Upper lobe of left lung (tissue), 6 donors: ENCODE measurements around the gene TTF2. TPM values are rescaled to one million over a fixed set of nuclear protein-coding genes. Genes with fewer than 3 reads are reported as not detected.
A peak's percentile ranks its signal among the peaks of the same experiment; 100 is the strongest.

Experiments
- ATAC-seq, 2 donors: fragments of 200-7000 bp; cut with Tn5 transposase; one replicate each; pipeline ENCODE4 v1.9.1; 2022; ENCODE audit warnings: mild to moderate bottlenecking in 2 of 2, moderate library complexity in 2 of 2; ENCODE audit not compliant: low FRiP score in 2 of 2
- DNase-seq, 2 donors: peaks; one replicate each; pipeline ENCODE4 v3.0.0-alpha.2; 2019 to 2020
- H3K27ac ChIP-seq, 4 donors: fragments of 200-600 bp; sonication (generic); one replicate each; pipeline ENCODE4 v1.5.1; 2016 to 2019
- H3K27me3 ChIP-seq, 4 donors: fragments of 200-600 bp; sonication (generic); one replicate each; pipeline ENCODE4 v1.5.1; 2017 to 2019
- H3K36me3 ChIP-seq, 4 donors: fragments of 200-600 bp; sonication (generic); one replicate each; pipeline ENCODE4 v1.5.1; 2016 to 2019
- H3K4me1 ChIP-seq, 4 donors: fragments of 200-600 bp; sonication (generic); one replicate each; pipeline ENCODE4 v1.5.1; 2018 to 2019
- H3K4me3 ChIP-seq, 4 donors: fragments of 200-600 bp; sonication (generic); one replicate each; pipeline ENCODE4 v1.5.1; 2017 to 2019; ENCODE audit warnings: mild to moderate bottlenecking in 2 of 4, moderate library complexity in 1 of 4
- H3K9me3 ChIP-seq, 4 donors: fragments of 200-600 bp; sonication (generic); one replicate each; pipeline ENCODE4 v1.5.1; 2018 to 2019
- EP300 ChIP-seq, 4 donors: sonication (generic); formaldehyde crosslinking; IDR thresholded peaks; one replicate each; pipeline ENCODE4 v1.5.1; 2017; ENCODE audit warnings: antibody characterized with exemption in 4 of 4, control low read depth in 2 of 4
- POLR2A ChIP-seq, 4 donors: fragments of 450-650 bp; IDR thresholded peaks; one replicate each; pipeline ENCODE4 v1.5.1; 2016 to 2017; ENCODE audit warnings: antibody characterized with exemption in 4 of 4, mild to moderate bottlenecking in 2 of 4
- POLR2AphosphoS5 ChIP-seq, 2 donors: sonication (generic); formaldehyde crosslinking; IDR thresholded peaks; one replicate each; pipeline ENCODE4 v1.5.1; 2017; ENCODE audit warnings: antibody characterized with exemption in 2 of 2
- WGBS, 2 donors: methylation state at CpG; one replicate each; pipeline ENCODE4 v1.1.5; 2017 to 2018; 5-methylcytosine and 5-hydroxymethylcytosine counted together
- total RNA-seq, 6 donors: library from RNA; depleted of rRNA in 4 of 6; stranded (reverse); fragments of >200 nt in 4 of 6; gene quantifications; one replicate each; pipeline versions ENCODE4 v1.1.0 to v1.2.1, GENCODE V29; 2016 to 2021
- TF ChIP-seq, protein P1 (sequence below), 6 experiments: fragments of 450-650 bp in 4 of 6; fragments of 200-600 bp in 2 of 6; sonication (generic) in 2 of 6; IDR thresholded peaks; one replicate each; pipeline ENCODE4 v1.5.1; 2016 to 2019; ENCODE audit warnings: antibody characterized with exemption in 6 of 6
- donor health status: DM: no; HTN: no; CAD: no; lungs with moderate emphysema.
- donor health status: DM: no; HTN: yes; CAD: no; lungs with severe emphysema.

TTF2 gene
- total RNA-seq, 6 donors from 2014 or later = 5.6 to 37.8 (median 15.2) TPM

DNA sequence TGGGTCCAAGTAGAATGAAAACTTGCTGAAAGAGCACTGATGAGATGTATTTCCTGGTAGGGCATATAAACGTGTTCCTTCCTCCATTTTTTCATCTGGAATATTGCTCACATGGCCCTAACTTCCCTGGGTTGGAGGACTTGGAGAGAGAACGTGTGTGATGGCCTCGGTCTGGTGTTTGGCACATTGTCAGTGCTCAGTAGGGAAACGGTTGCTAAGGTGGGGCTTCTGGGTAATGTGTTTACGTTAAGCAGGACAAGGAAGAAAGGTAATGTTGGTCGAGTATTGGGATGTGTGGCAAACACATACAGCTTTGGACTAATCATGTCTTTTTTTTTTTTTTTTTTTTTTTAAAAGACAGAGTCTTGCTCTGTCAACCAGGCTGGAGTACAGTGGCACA is 6.2 kb downstream of the TTF2 start:
- Histone ChIP-seq H3K36me3 (no peaks in the 10 kb centered on the region), H3K27ac (no peak overlapping the region)

DNA sequence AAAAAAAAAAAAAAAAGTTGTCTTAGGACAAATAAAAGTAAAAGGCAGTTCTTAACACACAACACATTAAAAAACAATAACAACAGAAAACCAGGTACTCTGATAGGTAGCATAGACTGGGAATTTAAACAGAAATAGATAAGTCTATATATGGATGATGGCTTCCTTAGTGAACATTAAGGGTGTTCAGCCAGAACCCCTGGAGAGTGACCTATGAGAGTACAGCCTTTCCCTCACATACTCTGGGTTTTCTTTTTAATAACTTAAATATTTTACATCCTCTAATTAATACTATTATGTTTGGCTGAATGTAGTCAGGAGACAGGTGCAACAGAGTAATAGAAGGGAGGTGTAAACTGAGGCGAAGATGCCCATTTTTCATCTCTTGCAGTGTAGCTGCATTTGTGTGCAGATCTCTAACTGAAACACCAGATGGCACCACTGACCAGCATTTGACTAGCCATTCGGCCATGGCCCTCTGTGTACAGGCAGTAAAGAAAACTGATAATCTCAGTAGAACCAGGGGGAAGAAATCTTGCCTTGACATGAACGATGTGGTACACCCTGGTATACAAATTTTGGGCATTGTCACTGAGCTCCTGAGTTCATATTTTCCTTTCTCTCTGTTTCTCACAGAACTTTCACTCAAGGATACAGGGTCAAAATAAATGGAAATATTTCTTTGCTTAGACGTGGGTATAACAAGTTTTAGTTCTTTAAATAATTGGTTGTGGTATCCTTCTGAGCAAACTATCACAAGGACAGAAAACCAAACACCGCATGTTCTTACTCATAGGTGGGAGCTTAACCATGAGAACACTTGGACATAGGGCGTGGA is 7.6 kb downstream of the TTF2 start:
- 63 to 64% methylated on average over 6 of the region's 6 CpGs for WGBS, 2 donors
- Histone ChIP-seq H3K27ac (no peak overlapping the region), H3K36me3 (no peaks in the 10 kb centered on the region), H3K27me3 (no peaks in the 10 kb centered on the region), H3K4me1 (no peaks in the 10 kb centered on the region), H3K4me3 (no peak overlapping the region), H3K9me3 (no peaks in the 10 kb centered on the region)
- ATAC-seq = peak; percentile 89 to 95
- TF ChIP-seq POLR2A (IDR thresholded peaks at IDR 0.05) = no peak
- TF ChIP-seq, protein P1, sequence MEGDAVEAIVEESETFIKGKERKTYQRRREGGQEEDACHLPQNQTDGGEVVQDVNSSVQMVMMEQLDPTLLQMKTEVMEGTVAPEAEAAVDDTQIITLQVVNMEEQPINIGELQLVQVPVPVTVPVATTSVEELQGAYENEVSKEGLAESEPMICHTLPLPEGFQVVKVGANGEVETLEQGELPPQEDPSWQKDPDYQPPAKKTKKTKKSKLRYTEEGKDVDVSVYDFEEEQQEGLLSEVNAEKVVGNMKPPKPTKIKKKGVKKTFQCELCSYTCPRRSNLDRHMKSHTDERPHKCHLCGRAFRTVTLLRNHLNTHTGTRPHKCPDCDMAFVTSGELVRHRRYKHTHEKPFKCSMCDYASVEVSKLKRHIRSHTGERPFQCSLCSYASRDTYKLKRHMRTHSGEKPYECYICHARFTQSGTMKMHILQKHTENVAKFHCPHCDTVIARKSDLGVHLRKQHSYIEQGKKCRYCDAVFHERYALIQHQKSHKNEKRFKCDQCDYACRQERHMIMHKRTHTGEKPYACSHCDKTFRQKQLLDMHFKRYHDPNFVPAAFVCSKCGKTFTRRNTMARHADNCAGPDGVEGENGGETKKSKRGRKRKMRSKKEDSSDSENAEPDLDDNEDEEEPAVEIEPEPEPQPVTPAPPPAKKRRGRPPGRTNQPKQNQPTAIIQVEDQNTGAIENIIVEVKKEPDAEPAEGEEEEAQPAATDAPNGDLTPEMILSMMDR (IDR thresholded peaks at IDR 0.05) = peak; percentile 55 to 84 (median 72)
- DNase-seq = peak in 1 of 2 donors; percentile 53

More for the DNA sequence above, 6.2 kb downstream of the TTF2 start:
- DNase-seq (no peak), ATAC-seq (no peak)
- Histone ChIP-seq H3K27me3 (no peaks in the 10 kb centered on the region), H3K4me1 (no peaks in the 10 kb centered on the region), H3K4me3 (no peak overlapping the region), H3K9me3 (no peaks in the 10 kb centered on the region)
- TF ChIP-seq POLR2AphosphoS5 (IDR thresholded peaks at IDR 0.05) = no peak
- TF ChIP-seq, protein P1 (IDR thresholded peaks at IDR 0.05) = no peak
- TF ChIP-seq EP300 (IDR thresholded peaks at IDR 0.05) = no peak
- TF ChIP-seq POLR2A (IDR thresholded peaks at IDR 0.05) = no peak
- WGBS, 2 donors = 76 to 78% methylated on average over 6 of the region's 6 CpGs

DNA sequence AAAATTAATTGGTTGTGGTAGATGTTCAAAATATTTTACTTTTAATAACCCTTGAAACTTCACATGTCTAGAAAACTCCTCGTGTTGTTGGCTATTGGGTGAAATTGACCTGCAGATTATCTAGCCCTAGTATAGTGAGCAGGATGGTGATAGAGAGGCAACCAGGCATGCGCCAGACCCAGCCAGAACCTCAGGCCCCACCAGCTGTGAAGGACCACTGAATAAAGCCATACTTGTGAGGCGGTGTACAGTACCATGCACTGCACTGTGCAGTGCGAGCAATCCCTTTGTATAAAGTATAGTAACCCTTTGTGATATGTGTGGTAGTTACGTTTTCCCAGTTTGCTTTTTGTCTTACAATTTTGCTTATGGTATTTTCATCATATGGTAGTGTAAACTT is 8.5 kb downstream of the TTF2 start:
- 94% methylated on average over 5 of the region's 5 CpGs for WGBS, 2 donors

DNA sequence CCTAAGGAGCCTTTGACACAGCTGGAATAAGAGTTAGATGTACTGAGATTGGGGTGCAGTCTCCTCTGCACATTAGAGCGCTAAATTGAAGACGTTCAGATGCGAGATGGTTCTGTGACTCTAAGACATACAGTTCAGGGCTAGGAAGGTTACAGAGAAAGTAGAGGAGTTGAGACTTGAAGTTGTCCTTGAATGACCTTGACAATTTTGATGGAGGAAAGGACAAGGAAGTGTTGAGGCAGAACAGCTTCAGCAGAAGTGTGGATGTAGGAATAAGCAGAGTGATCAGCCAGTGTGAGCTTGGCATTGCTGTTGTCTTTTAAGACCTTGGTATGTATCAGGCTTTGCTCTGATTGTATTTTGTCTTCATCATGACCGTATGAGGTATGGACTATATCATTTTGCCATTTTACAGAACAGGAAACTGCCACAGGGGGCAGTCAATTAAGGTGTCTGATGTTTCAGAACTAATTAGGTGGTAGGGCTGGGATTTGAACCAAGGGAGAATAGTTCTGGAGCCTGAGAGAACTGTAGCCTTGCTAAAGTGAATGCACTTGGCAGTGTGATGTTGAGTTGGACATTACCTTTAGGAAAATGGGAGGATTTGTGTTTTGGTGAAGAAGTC is 9.2 kb downstream of the TTF2 start:
- no peak for TF ChIP-seq POLR2A (IDR thresholded peaks at IDR 0.05)
- TF ChIP-seq, protein P1 (IDR thresholded peaks at IDR 0.05) = no peak
- TF ChIP-seq EP300 (IDR thresholded peaks at IDR 0.05) = no peak
- no peak for TF ChIP-seq POLR2AphosphoS5 (IDR thresholded peaks at IDR 0.05)
- Histone ChIP-seq H3K36me3 (no peaks in the 10 kb centered on the region), H3K27ac (no peak overlapping the region), H3K4me3 (no peak overlapping the region), H3K4me1 (no peaks in the 10 kb centered on the region), H3K27me3 (no peaks in the 10 kb centered on the region), H3K9me3 (no peaks in the 10 kb centered on the region)
- WGBS, 2 donors = 88 to 92% methylated on average over 4 of the region's 4 CpGs
- ATAC-seq (no peak), DNase-seq (no peak)

More for the DNA sequence above, 8.5 kb downstream of the TTF2 start:
- Histone ChIP-seq H3K27ac (no peak overlapping the region), H3K4me3 (no peak overlapping the region), H3K27me3 (no peaks in the 10 kb centered on the region), H3K4me1 (no peaks in the 10 kb centered on the region), H3K36me3 (no peaks in the 10 kb centered on the region), H3K9me3 (no peaks in the 10 kb centered on the region)
- TF ChIP-seq EP300 (IDR thresholded peaks at IDR 0.05) (no peak), POLR2AphosphoS5 (IDR thresholded peaks at IDR 0.05) (no peak), POLR2A (IDR thresholded peaks at IDR 0.05) (no peak)
- TF ChIP-seq, protein P1 (IDR thresholded peaks at IDR 0.05) = no peak
- peak in 1 of 2 donors; percentile 26 for ATAC-seq
- no peak for DNase-seq
